ENCODE data around the gene MUS81.

DNA sequence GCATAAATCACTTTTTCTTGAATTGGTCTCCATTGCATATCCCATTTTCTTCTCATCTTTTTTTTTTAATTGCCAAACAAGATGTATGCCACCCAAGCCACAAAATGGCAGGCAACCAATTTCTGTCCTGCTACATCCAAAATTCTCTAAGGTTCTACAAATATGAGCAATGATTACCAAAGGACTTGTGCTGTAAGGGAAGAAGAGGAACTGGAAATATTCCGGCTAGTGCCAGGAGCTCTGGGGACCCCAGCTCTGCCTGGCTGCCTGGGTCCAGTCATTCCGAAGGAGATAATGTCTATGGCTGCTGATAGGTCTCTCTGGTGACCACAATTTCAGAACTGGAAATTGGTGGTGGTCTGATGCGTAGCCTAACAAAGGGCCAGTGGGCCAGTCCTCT lies 43.5 kb upstream of the MUS81 start:
- TF ChIP-seq, protein P1, sequence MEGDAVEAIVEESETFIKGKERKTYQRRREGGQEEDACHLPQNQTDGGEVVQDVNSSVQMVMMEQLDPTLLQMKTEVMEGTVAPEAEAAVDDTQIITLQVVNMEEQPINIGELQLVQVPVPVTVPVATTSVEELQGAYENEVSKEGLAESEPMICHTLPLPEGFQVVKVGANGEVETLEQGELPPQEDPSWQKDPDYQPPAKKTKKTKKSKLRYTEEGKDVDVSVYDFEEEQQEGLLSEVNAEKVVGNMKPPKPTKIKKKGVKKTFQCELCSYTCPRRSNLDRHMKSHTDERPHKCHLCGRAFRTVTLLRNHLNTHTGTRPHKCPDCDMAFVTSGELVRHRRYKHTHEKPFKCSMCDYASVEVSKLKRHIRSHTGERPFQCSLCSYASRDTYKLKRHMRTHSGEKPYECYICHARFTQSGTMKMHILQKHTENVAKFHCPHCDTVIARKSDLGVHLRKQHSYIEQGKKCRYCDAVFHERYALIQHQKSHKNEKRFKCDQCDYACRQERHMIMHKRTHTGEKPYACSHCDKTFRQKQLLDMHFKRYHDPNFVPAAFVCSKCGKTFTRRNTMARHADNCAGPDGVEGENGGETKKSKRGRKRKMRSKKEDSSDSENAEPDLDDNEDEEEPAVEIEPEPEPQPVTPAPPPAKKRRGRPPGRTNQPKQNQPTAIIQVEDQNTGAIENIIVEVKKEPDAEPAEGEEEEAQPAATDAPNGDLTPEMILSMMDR (IDR thresholded peaks at IDR 0.05) = no peak
- no peak for TF ChIP-seq POLR2A (IDR thresholded peaks at IDR 0.05)
- no peak for TF ChIP-seq POLR2AphosphoS5 (IDR thresholded peaks at IDR 0.05)
- no peak for TF ChIP-seq EP300 (IDR thresholded peaks at IDR 0.05)
